A673 (cell line): ENCODE data around the gene DSCAML1.

Source experiments
- EZH2 ChIP-seq: fragments of 200-600 bp; sonication (generic); IDR thresholded peaks from 2 replicates; pipeline ENCODE4 v1.6.1; 2017; ENCODE audit warnings: borderline replicate concordance, low read depth, mild to moderate bottlenecking, mixed read lengths, antibody characterized with exemption, low read length; ENCODE audit not compliant: poor library complexity, severe bottlenecking
- TF ChIP-seq, protein P1 (sequence below): fragments of 300-800, 200-600 bp; sonication (generic); conservative IDR thresholded peaks from 2 replicates; pipeline ENCODE4 v1.5.1; 2017; ENCODE audit warnings: low read depth, mild to moderate bottlenecking, antibody characterized with exemption, low read length, moderate library complexity, mixed read lengths

DNA sequence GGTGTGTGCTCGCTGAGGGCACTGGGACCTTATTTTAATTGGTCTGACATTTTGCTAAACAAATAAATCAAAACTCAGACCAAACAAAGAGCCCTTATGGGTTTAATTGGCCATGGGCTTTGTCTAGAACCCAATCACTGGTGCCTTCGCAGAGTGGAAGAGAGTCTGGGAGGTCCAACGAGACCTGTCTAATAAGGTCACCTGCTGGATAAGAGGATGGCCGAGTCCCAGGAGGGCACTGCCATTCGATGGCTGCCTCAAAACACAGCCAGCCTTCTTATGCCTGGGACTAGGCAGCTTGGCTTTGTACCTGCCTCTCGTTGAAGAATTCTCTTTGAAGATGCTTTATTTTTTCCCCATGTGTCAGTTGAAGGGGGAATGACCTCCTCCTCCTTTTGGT lies 298.2 kb downstream of the DSCAML1 start:
- TF ChIP-seq, protein P1, sequence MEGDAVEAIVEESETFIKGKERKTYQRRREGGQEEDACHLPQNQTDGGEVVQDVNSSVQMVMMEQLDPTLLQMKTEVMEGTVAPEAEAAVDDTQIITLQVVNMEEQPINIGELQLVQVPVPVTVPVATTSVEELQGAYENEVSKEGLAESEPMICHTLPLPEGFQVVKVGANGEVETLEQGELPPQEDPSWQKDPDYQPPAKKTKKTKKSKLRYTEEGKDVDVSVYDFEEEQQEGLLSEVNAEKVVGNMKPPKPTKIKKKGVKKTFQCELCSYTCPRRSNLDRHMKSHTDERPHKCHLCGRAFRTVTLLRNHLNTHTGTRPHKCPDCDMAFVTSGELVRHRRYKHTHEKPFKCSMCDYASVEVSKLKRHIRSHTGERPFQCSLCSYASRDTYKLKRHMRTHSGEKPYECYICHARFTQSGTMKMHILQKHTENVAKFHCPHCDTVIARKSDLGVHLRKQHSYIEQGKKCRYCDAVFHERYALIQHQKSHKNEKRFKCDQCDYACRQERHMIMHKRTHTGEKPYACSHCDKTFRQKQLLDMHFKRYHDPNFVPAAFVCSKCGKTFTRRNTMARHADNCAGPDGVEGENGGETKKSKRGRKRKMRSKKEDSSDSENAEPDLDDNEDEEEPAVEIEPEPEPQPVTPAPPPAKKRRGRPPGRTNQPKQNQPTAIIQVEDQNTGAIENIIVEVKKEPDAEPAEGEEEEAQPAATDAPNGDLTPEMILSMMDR: no peak
- TF ChIP-seq EZH2: no peak
